ENCODE measurements around the gene BORCS8.

DNA sequence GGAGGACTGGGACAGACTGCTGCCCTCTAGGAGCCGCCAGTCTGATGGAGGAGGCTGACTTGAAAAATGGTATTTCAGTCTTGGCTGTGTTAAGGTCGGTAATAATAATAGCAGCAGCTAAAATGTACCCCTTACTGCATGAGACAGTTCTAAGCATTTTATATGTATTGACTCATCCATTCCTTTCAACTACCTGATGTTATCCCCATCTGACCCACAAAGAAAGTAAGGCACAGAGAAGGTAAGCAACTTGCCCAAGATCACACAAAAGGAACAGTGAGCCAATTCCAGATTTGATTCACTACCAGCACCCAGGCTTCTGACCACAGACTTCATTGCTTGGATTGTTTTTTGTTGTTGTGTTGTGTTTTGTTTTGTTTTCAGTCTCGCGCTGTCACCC is 23.8 kb upstream of the BORCS8 start:
- TF ChIP-seq ZNF274 (IDR thresholded peaks at IDR 0.05; ENCODE audit: low read depth, low read length) = no peak
- TF ChIP-seq YY1 (IDR thresholded peaks at IDR 0.05; ENCODE audit: insufficient read depth, insufficient read length) = no peak

All from NT2/D1 (cell line).